ENCODE measurements around the gene ERC2. TPM values are rescaled to one million over a fixed set of nuclear protein-coding genes. Genes with fewer than 3 reads are reported as not detected.
A peak's percentile ranks its signal among the peaks of the same experiment; 100 is the strongest.

The ERC2 gene
- total RNA-seq, 1 experiment from 2014 or later = 6.3 TPM

DNA sequence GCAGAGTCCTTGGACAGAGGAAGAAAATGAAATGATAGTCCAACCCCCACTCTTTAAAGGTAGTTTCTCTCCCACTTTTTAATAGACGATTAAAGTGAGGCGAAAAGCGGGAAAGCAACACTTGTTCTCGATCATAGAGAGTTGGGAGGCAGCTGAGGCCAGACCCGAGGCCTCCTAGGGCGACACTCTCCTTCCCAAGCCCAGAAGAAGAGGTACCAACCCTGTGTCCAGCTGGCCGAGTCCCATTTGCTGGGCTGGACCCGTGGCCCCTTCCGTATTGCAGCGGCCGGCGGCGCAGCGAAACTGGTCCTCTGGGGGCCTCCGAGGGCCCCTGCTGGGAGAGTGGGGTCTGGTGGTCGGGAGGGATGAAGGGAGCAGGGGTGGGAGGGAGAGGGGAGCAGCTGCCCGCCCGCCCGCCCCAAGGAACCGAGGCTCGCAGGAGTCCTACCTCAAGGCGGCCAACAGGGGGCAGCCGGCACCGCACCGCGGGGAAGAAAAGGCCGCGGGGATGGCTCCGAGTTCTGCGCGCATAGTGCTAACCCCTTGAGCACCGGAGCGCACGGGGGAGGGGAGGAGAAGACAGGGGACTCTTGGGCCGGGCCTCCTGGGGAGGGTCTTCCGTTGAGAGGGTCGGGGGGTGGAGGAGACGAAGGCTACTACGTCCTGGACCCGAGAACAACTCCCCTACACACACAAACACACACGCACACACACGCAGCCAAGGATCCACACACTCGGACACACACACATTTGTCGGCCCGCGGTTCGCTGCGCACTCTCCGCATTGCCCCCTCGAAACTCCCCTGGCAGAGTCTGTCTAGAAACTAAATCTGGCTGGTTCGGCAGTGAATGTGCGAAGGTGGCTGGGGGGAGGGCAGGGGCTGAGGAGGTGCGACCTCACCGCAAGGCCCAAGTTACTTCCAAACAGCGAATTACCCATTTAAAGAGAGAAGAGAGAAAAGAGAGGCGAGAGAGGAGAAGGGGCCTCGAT, 983.2 kb downstream of the ERC2 start:
- Histone ChIP-seq H3K36me3 (peaks cover 24% of the 10 kb centered on the region), H3K27me3 (no peaks in the 10 kb centered on the region), H3K4me1 (peaks cover 4% of the 10 kb centered on the region; the same call in 1 of the 2 replicates), H3K4me3 (peak overlapping the region; percentile 89), H3K9me3 (replicated peaks) (no peaks in the 10 kb centered on the region), H3K27ac (peak overlapping the region; percentile 78)
- DNase-seq = peak; percentile 84 to 91

DNA sequence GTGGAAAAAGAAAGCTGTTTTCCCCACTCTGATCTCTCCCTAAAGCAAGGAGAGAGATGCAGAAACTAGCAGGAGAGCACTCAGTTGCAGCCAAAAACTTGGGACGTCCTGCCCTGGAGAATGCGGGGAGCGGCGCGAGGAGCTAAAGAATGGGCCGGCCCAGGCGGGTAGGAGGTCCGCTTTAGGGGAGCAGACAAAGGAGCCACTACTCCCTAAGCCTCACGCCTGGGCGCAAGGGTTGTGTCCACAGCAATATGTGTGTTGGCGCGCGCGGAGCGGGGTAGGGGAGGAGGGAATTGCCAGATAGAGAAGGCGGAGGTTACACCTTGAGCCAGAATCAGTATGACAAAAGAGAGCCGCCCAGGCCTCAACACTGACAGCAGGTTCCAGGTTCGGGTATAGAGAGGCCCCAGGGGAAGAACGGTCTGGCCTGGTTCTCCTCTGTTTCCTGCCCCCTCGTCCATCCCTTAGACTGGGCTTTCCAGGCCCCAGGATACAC, 984.0 kb downstream of the ERC2 start:
- Histone ChIP-seq H3K36me3 (peaks cover 30% of the 10 kb centered on the region), H3K4me3 (peak overlapping the region; percentile 89), H3K27ac (no peak overlapping the region), H3K27me3 (no peaks in the 10 kb centered on the region), H3K4me1 (no peaks in the 10 kb centered on the region), H3K9me3 (replicated peaks) (no peaks in the 10 kb centered on the region)
- no peak for DNase-seq

DNA sequence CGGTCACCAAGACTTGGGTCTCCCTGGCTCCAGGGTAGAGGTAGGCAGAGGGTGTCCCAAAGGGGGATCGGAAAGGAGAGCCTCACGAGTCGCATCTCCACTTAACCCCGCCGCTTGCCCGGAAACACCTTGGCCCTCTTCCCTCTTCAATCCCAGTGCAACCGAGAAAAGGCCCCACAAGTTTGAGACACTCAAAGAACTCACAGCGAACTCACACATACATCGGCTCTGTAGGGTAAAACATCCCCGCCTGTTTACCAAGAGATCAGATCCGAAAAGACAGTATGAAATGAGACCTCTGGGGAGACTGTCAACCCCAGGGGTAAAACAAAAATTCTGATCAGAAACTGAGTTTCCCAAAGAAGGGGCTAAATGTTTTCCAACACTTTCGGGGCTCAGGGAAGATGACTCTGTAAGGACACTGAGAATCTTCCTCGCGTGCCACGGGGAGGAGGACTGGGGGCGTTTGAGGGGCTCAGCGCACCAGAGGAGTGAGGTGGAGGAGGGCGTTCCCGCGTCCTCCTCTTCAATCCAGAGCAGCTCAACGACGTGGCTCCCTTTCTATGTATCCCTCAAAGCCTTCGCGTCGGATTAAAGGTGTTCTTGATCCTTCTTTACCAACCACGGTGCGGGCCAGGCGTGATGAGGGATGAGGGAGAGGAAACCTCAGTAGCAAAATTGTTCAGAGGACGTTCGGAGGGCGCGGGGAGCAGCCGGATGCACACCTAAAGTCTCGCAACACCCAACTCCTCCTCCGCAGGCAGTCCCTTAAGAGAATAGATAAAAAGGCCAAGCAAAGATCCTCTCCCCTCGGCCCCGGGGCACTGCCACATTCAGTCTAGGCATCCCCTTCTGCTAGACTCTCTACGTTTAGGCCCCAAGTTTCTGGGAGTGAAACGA, 984.8 kb downstream of the ERC2 start:
- Histone ChIP-seq H3K4me1 (no peaks in the 10 kb centered on the region), H3K4me3 (no peak overlapping the region), H3K9me3 (replicated peaks) (no peaks in the 10 kb centered on the region), H3K36me3 (peaks cover 37% of the 10 kb centered on the region), H3K27me3 (no peaks in the 10 kb centered on the region), H3K27ac (no peak overlapping the region)
- no peak for DNase-seq

DNA sequence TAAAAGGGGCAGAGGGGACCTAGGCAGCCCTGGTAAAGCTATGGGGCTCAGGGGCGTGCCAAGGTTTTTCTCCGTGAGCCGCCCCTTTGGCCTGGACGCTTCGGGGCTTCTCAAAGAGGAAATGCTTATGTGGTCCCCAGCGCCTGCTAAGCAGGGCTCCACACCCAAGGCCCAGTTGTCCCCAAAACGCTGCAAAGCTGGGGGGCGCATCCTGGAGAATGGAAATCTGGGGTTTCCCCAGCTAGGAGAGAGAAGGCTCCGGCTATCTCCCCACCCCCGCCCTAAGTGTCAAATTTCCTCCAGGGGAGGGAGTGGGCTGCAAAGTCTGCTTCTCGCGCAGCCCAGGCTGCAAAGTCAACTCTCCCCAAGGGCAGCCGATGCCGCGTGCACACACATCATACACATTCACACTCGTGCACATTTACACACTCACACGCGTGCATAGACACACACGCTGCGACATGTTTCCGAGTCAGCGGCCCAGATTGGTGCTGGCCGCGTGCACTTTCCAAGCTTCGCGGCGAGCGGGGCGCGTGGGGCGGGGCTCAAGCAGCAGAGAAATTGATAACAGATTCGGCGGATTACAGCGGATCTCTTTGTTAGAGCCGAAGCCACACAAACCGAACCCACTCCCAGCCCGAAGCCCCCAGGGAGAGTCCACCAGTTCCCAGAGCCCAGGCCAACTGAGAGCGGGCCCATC, 985.6 kb downstream of the ERC2 start:
- peaks cover 43% of the 10 kb centered on the region for H3K36me3 ChIP-seq
- no peaks in the 10 kb centered on the region for H3K9me3 ChIP-seq (replicated peaks)
- no peak for DNase-seq
- H3K4me1 ChIP-seq = no peaks in the 10 kb centered on the region
- no peaks in the 10 kb centered on the region for H3K27me3 ChIP-seq
- no peak overlapping the region for H3K4me3 ChIP-seq
- H3K27ac ChIP-seq = no peak overlapping the region

DNA sequence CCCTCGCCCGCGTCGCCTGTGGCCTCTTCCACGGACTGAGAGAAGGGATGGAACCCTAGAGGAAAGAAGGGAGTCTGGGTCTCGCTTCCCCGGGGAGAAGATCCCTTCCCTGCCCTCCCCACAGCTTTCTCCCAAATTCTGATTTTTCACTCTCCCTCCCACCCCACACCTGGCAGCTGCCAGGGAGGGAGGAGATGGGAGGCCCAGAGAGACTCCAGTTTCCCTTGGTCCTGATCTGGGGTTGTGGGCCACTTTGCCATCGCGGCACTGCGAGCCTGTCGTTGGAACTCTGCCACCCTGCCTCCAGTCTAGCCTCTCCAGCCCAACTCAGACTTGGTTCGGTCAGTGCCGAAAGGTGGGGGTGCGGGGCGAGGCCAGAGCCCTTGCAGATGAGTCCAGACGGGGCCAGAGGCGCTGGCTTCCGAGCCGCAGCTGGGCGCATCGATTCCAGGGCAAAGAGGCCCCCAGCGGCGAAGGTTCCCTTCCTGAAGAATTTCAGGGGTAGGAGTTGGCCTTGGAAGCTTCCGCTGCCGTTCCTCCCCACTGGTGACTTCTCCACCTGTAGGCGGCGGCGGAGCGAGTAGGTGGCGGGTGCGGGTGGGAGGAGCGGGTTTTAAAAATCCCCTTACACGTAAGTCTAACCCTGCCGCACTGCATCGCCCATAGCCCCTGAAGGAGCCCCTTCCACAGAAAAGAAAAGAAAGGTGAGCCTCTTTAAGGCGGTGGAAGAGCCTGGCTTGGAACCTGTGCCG, 986.3 kb downstream of the ERC2 start:
- H3K27me3 ChIP-seq = no peaks in the 10 kb centered on the region
- H3K36me3 ChIP-seq = peaks cover 51% of the 10 kb centered on the region
- no peak overlapping the region for H3K4me3 ChIP-seq

DNA sequence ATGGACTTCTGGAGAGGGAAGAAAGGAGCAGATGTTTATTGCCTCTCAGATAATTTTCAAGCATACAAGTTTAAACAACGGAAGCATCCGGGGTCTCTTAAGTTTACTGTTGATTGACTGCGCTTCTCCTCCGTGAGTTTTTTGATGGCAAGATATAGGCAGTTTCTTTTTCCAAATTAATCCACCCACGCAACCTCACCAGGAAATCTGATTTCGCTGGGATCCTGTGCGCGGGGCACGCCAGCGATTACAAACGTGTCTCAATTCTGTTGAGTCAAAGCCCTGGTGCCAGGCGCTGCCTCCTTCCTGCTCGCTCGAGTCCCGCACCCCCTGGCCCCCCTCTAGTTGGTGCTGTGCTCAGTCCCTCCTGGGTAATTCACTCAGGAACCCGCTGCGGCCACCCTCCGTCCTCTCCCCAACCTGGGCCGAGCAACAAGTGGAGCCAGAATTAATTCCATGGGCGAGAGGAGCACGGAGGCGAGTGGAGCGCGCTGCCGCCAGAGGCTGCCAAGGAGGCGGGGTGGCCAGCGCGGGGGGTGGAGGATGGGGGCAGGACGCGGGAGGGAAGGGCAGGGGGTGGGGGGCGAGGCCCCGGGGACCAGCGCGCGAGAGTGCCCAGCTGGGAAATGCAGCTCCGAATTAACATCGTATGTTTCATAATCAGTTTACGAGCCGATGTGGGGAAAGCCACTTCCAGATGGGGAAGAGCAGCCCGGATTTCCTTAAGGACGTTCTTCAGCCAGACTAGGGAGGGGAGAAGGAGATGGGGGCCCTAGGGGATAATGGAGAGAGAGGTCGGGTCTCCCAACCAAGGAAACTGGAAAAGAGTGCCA, 987.1 kb downstream of the ERC2 start:
- Histone ChIP-seq H3K4me3 (no peak overlapping the region), H3K27ac (no peak overlapping the region), H3K27me3 (no peaks in the 10 kb centered on the region), H3K9me3 (replicated peaks) (no peaks in the 10 kb centered on the region), H3K4me1 (no peaks in the 10 kb centered on the region), H3K36me3 (peaks cover 57% of the 10 kb centered on the region)
- DNase-seq = no peak

More for the DNA sequence above, 986.3 kb downstream of the ERC2 start:
- Histone ChIP-seq H3K9me3 (replicated peaks) (no peaks in the 10 kb centered on the region), H3K4me1 (no peaks in the 10 kb centered on the region), H3K27ac (no peak overlapping the region)
- no peak for DNase-seq

DNA sequence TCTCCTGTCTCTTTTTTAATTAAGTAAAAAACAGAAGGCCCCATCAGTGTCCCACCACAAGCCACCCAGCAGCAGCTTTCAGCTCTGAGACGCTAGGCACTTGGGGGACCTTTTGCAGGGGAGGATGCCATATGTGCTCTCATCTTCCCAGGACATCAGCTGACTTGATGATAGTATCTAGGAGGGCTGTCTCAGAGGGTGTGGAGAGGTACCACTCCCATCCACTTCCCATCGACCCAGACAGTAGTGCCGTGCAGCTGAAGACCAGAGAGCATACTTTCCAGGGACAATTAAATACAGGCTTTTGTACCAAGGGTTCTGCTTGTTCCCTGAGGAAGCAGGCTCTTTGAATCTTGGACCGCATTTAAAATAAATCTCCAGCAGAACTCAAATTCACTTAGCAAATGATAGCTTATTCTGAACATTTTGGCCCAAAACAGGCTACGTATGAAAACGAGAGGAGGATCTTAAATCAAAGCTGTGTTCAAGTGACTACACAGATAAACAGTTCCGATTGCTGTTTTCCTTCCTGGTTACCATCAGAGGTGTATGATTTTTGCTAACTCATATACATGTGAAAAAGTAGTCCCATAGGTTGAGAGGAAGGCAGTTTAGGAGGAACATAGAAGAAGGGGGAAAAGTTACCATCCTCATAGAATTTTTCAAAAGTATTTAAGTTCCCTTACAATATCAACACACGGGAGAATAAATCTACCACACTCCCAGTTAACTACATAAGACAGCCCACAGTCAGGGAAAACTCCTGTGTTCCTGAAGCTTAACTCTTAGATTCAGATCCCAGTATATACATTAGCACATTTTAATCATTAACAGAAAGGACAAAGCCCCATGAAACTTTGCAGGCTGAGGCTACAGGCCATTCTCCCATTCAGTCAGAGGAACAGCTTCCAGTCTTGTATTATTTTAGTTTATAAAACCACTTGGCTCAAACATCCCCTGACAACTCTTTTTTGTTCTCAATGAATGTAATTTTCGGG, 990.7 kb downstream of the ERC2 start:
- Histone ChIP-seq H3K9me3 (replicated peaks) (no peaks in the 10 kb centered on the region), H3K27me3 (no peaks in the 10 kb centered on the region), H3K4me1 (no peaks in the 10 kb centered on the region), H3K27ac (no peak overlapping the region), H3K36me3 (peaks cover 62% of the 10 kb centered on the region), H3K4me3 (no peak overlapping the region)
- DNase-seq = no peak

DNA sequence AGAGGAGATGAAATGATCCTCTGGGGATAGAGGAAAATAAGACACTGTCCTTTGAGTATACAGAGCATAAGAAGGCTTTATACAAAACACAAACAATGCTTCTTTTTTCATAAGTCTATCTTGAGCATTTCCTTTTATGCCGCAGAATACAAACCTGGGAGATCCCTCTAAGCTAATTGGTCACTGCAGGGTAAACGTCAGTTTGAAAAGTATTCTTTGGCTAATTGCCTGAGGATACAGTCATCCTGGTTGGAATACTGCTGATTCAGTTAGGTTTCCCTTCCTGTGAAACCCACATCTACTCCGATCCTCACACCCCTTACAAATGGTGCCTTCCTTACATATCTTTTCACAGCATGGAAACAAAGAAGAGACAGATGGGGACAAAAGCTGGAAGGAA, 991.8 kb downstream of the ERC2 start:
- DNase-seq = no peak

DNA sequence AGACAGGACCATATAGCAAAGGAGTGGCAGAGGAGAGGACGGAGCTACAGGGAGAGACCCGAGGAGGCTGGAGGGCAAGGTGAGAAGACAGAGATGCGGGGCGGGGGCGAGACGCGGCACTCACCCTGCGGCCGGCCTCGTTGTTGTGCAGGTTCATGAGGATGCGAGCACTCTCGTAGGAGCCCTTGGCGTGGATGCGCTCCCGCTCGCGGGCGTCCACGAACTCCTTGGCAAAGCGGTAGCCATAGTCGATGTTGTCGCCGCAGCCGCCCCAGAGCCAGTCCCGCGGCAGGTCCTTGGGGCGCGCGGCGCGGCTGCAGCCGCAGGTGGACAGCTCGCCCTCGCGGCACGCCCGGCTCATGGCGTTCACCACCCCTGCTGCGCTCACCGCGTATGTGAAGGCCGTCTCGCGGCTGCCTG, 994.0 kb downstream of the ERC2 start:
- Histone ChIP-seq H3K27ac (no peak overlapping the region), H3K4me3 (no peak overlapping the region), H3K27me3 (no peaks in the 10 kb centered on the region), H3K4me1 (no peaks in the 10 kb centered on the region), H3K36me3 (peaks cover 81% of the 10 kb centered on the region), H3K9me3 (replicated peaks) (no peaks in the 10 kb centered on the region)
- no peak for DNase-seq

More for the DNA sequence above, 991.8 kb downstream of the ERC2 start:
- H3K4me3 ChIP-seq = no peak overlapping the region
- no peaks in the 10 kb centered on the region for H3K9me3 ChIP-seq (replicated peaks)
- no peaks in the 10 kb centered on the region for H3K4me1 ChIP-seq
- H3K27me3 ChIP-seq = no peaks in the 10 kb centered on the region
- H3K27ac ChIP-seq = no peak overlapping the region
- H3K36me3 ChIP-seq = peaks cover 72% of the 10 kb centered on the region

DNA sequence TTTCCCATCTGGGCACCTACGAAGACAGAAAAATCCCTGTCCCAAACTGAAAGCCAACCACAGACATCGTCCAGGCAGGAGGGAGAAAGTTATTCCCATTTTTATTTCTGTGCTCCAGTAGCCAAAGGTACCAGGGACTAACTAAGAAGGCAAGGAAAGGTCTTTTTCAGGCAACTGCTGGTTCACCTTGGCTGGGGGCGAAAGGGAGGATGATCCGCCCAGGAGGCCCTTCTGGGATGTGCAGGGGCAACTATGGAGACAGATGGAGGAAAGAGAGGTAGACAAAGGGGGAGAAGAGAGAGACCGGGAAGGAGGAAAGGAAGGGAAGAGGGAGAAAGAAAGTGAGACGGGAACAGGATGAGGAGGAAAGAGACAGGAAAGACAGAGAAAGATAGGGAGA, 994.5 kb downstream of the ERC2 start:
- peaks cover 82% of the 10 kb centered on the region for H3K36me3 ChIP-seq

DNA sequence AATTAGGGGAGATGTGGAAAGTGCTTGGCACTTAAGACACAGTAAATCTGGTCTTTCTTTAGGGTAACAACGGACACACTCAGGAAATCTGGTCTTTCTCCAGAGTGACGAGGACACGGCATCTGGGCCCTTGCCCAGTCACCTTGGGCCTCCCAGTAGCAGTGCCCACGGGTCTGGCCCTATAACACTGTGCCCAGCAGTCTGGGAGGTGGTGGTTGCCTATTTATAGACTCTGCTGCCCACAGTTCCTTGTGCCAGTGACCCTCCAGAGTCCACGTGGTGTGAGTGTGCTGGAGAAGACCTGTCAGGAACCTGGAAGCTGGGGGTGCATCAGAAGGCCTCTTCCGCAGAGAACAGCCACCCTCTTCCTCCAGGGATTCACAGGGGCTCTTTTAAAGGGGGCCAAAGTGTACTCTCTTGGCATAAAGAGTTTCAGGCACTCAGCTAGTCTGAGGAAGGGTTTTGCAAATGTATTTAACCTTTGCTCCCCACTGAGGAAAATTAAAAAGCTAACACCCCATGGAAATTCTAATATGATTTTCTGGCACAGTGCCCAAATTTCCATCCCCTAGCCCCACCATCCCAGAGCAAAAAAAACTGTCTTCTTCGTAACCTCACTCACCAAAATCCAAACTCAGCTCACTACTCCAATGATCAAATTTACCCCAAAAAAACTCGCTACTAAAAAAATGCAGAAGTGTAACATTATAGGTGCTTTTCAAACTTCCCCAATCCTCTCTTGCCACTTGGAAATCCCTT, 996.6 kb downstream of the ERC2 start:
- no peak overlapping the region for H3K27ac ChIP-seq
- H3K9me3 ChIP-seq (replicated peaks) = no peaks in the 10 kb centered on the region
- H3K27me3 ChIP-seq = no peaks in the 10 kb centered on the region
- no peak overlapping the region for H3K4me3 ChIP-seq
- H3K4me1 ChIP-seq = peaks cover 6% of the 10 kb centered on the region
- DNase-seq = no peak
- H3K36me3 ChIP-seq = peaks cover 68% of the 10 kb centered on the region

More for the DNA sequence above, 994.5 kb downstream of the ERC2 start:
- no peak overlapping the region for H3K4me3 ChIP-seq
- no peaks in the 10 kb centered on the region for H3K9me3 ChIP-seq (replicated peaks)
- H3K27me3 ChIP-seq = no peaks in the 10 kb centered on the region
- no peak for DNase-seq
- no peaks in the 10 kb centered on the region for H3K4me1 ChIP-seq
- H3K27ac ChIP-seq = no peak overlapping the region

DNA sequence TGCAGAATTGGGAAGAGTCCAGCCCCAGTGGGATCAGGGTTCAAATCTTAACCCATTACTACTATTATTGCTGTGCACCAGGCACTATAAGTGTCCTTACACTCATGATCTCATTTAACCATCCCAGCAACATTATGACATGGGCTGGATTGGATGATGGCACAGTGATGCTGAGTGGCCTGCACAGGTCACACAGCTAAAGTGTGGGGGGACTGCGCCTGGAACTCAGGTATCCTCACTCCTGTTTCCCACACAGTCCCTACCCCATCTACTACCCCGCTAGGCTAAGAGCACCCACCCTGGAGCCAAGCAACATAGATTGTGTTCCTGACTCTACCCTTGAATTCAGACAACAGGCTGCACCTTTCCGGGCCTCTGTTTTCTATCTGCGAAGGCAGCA, 997.2 kb downstream of the ERC2 start:
- Histone ChIP-seq H3K27ac (no peak overlapping the region), H3K27me3 (no peaks in the 10 kb centered on the region), H3K9me3 (replicated peaks) (no peaks in the 10 kb centered on the region), H3K36me3 (peaks cover 65% of the 10 kb centered on the region), H3K4me1 (peaks cover 6% of the 10 kb centered on the region), H3K4me3 (no peak overlapping the region)
- DNase-seq = no peak
